GM19438 (cell line): ENCODE measurements around the gene NDOR1.

Experiments used
- ATAC-seq: cut with Tn5 transposase; IDR thresholded peaks from one replicate; pipeline ENCODE4 v1.9.1; 2021; ENCODE audit warnings: low read depth; ENCODE audit not compliant: unreplicated experiment

NDOR1 gene

GRCh38 chr9:137180491-137180890 is 25.0 kb upstream of the NDOR1 start:
- no peak for ATAC-seq

GRCh38 chr9:137181680-137182079 is 23.8 kb upstream of the NDOR1 start:
- no peak for ATAC-seq

GRCh38 chr9:137182836-137183235 is 22.7 kb upstream of the NDOR1 start:
- ATAC-seq, result no peak

- ATAC-seq, result no peak
These were observed 21.4 kb upstream of the NDOR1 start for GRCh38 chr9:137183980-137184595.

GRCh38 chr9:137184881-137185660 is 20.4 kb upstream of the NDOR1 start:
- no peak for ATAC-seq

- ATAC-seq, result no peak
These were observed 19.6 kb upstream of the NDOR1 start for GRCh38 chr9:137185921-137186320.

GRCh38 chr9:137186385-137186784 is 19.1 kb upstream of the NDOR1 start:
- ATAC-seq, result no peak

GRCh38 chr9:137187386-137187785 is 18.1 kb upstream of the NDOR1 start:
- no peak for ATAC-seq

- no peak for ATAC-seq
These were observed 17.4 kb upstream of the NDOR1 start for GRCh38 chr9:137188086-137188489.

GRCh38 chr9:137188490-137189296 is 16.8 kb upstream of the NDOR1 start, which contains the start of the genes ANAPC2 and SSNA1:
ANAPC2 (minus strand) TSS chr9:137188560; CDS start chr9:137188532, 28 bp downstream.
SSNA1 (plus strand) TSS chr9:137188676; CDS start chr9:137188727, 51 bp downstream.
- peak; percentile 75 for ATAC-seq

GRCh38 chr9:137189297-137190295 is 15.9 kb upstream of the NDOR1 start:
- ATAC-seq, result no peak

- ATAC-seq, result no peak
These were observed 15.1 kb upstream of the NDOR1 start for GRCh38 chr9:137190315-137190856.

GRCh38 chr9:137191245-137191644 is 14.3 kb upstream of the NDOR1 start:
- ATAC-seq, result no peak

- no peak for ATAC-seq
These were observed 13.6 kb upstream of the NDOR1 start for GRCh38 chr9:137191691-137192447.

GRCh38 chr9:137192448-137192780 is 13.1 kb upstream of the NDOR1 start:
- no peak for ATAC-seq

- no peak for ATAC-seq
These were observed 12.6 kb upstream of the NDOR1 start for GRCh38 chr9:137192859-137193258.

GRCh38 chr9:137193771-137194170 is 11.7 kb upstream of the NDOR1 start:
- no peak for ATAC-seq

- ATAC-seq, result no peak
These were observed 11.1 kb upstream of the NDOR1 start for GRCh38 chr9:137194388-137194787.

GRCh38 chr9:137194909-137195308 is 10.6 kb upstream of the NDOR1 start:
- ATAC-seq, result no peak
